ENCODE results near the gene TF. TPM values are rescaled to one million over a fixed set of nuclear protein-coding genes. Genes with fewer than 3 reads are reported as not detected.

Gene TF
- polyA plus RNA-seq, 3 donors: 0.73 TPM; not detected in 2

DNA sequence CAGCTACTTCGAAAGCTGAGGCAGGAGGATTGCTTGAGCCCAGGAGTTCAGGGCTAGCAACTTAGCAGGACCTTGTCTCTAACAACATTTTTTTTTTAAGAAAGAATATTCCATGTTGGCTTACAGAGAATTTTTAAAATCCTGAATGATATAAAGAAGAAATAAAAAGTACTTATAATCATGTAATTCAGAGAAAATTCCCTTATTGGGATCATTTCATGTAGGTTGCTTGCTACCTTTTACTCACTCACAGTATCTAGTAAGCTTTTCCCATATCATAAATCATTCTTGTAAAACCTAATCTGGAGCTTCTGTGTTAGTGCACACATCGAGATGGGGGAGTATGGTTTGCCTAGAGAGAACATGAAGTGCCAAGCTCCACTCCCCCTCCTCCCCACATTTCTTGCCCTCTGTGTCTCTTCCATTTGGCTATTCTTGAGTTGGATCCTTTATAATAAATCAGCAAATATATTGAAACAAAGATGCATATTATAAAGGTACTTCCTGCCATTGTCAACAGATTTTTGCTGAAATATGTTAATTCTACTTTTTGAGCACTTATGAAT, 13.6 kb downstream of the TF start:
- Histone ChIP-seq H3K36me3 (replicated peaks in 1 of 2; ENCODE audit: control insufficient read depth in 1 of 2, insufficient read depth in 2 of 2, low read length in 2 of 2) (no peaks in the 10 kb centered on the region), H2AFZ (ENCODE audit: insufficient read depth, low read depth, low read length, poor library complexity, severe bottlenecking) (no peak overlapping the region), H3K9ac (ENCODE audit: insufficient read depth, low read length, poor library complexity, severe bottlenecking) (no peak overlapping the region), H3K27me3 (ENCODE audit: control insufficient read depth in 2 of 2, insufficient read depth in 2 of 2, low read length in 2 of 2) (peaks cover 0 to 2% of the 10 kb centered on the region in 2 donors), H3K9me3 (replicated peaks in 1 of 2; ENCODE audit: control insufficient read depth in 1 of 2, insufficient read depth in 1 of 2, low read length in 2 of 2) (no peaks in the 10 kb centered on the region), H4K20me1 (ENCODE audit: insufficient read depth, low read length) (no peaks in the 10 kb centered on the region), H3K79me2 (ENCODE audit: insufficient read depth, low read length) (no peaks in the 10 kb centered on the region), H3K4me3 (replicated peaks in 1 of 3; ENCODE audit: low read depth in 2 of 3, low read length in 3 of 3) (no peak overlapping the region), H3K4me2 (replicated peaks; ENCODE audit: extremely low read depth, low read length, poor library complexity, severe bottlenecking) (no peak overlapping the region), H3K27ac (ENCODE audit: low read depth in 1 of 2, low read length in 2 of 2) (no peak overlapping the region), H3K4me1 (ENCODE audit: control insufficient read depth in 1 of 2, insufficient read depth in 2 of 2, low read length in 2 of 2) (no peaks in the 10 kb centered on the region)
- intact Hi-C loops (cut with micrococcal nuclease): no loop called here
- no peak overlapping the region for H3K4me3 Mint-ChIP-seq
- WGBS (ENCODE audit: insufficient coverage): no CpG with 5 or more reads among the region's 2 CpGs
- TF ChIP-seq CTCF (IDR thresholded peaks at IDR 0.05): no peak
- DNase-seq: no peak
- H3K27ac Mint-ChIP-seq: no peak overlapping the region
- peaks cover 3 to 9% (median 7%) of the 10 kb centered on the region in 3 donors for H3K27me3 Mint-ChIP-seq (ENCODE audit: low read depth in 3 of 3)
- peaks cover 0 to 2% (median 0%) of the 10 kb centered on the region in 7 donors for H3K9me3 Mint-ChIP-seq
- H3K4me1 Mint-ChIP-seq: peaks cover 6% of the 10 kb centered on the region
- no peaks in the 10 kb centered on the region for H3K36me3 Mint-ChIP-seq

DNA sequence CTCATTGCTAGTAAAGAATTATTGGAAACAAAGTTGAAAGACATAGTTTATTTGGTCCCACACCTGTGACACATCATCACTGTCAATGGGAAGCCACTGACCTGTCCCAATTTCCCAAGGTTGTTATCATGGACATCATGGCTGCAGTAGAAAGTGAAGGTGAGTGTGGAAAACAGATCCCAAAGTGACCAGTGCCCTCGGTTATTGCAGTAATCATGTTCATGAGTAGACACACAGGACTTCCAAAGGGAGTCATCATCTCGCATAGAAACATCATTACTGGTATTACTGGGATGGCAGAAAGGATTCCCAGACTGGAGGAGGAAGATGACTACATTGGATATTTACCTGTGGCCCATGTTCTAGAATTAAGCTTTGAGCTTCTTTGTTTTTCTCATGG, 14.7 kb downstream of the TF start:
- Histone ChIP-seq H3K27me3 (ENCODE audit: control insufficient read depth in 2 of 2, insufficient read depth in 2 of 2, low read length in 2 of 2) (peaks cover 0 to 2% of the 10 kb centered on the region in 2 donors), H3K4me3 (replicated peaks in 1 of 3; ENCODE audit: low read depth in 2 of 3, low read length in 3 of 3) (no peak overlapping the region), H3K9me3 (replicated peaks in 1 of 2; ENCODE audit: control insufficient read depth in 1 of 2, insufficient read depth in 1 of 2, low read length in 2 of 2) (no peaks in the 10 kb centered on the region), H3K27ac (ENCODE audit: low read depth in 1 of 2, low read length in 2 of 2) (no peak overlapping the region), H3K9ac (ENCODE audit: insufficient read depth, low read length, poor library complexity, severe bottlenecking) (no peak overlapping the region), H3K4me2 (replicated peaks; ENCODE audit: extremely low read depth, low read length, poor library complexity, severe bottlenecking) (no peak overlapping the region), H3K79me2 (ENCODE audit: insufficient read depth, low read length) (no peaks in the 10 kb centered on the region), H3K36me3 (replicated peaks in 1 of 2; ENCODE audit: control insufficient read depth in 1 of 2, insufficient read depth in 2 of 2, low read length in 2 of 2) (no peaks in the 10 kb centered on the region), H4K20me1 (ENCODE audit: insufficient read depth, low read length) (no peaks in the 10 kb centered on the region), H3K4me1 (ENCODE audit: control insufficient read depth in 1 of 2, insufficient read depth in 2 of 2, low read length in 2 of 2) (no peaks in the 10 kb centered on the region), H2AFZ (ENCODE audit: insufficient read depth, low read depth, low read length, poor library complexity, severe bottlenecking) (no peak overlapping the region)
- no peaks in the 10 kb centered on the region for H3K36me3 Mint-ChIP-seq
- 100% methylated on average over 2 of the region's 2 CpGs for WGBS (ENCODE audit: insufficient coverage)
- H3K4me3 Mint-ChIP-seq: no peak overlapping the region
- TF ChIP-seq CTCF (IDR thresholded peaks at IDR 0.05): no peak
- peaks cover 6% of the 10 kb centered on the region for H3K4me1 Mint-ChIP-seq
- no peak overlapping the region for H3K27ac Mint-ChIP-seq
- no peak for DNase-seq
- intact Hi-C loops (cut with micrococcal nuclease): no loop called here
- peaks cover 3 to 9% (median 8%) of the 10 kb centered on the region in 3 donors for H3K27me3 Mint-ChIP-seq (ENCODE audit: low read depth in 3 of 3)
- peaks cover 0 to 2% (median 0%) of the 10 kb centered on the region in 7 donors for H3K9me3 Mint-ChIP-seq

Data from CD14-positive monocyte (primary cell).